Adrenal gland (tissue), 12 donors: Measurements from ENCODE around the gene MMP24OS. TPM values are rescaled to one million over a fixed set of nuclear protein-coding genes. Genes with fewer than 3 reads are reported as not detected.

Experiments
- DNase-seq, 7 donors: peaks; one replicate each; pipeline ENCODE4 v3.0.0-alpha.2; 2019 to 2020
- H3K27ac ChIP-seq, 5 donors: fragments of 200-600 bp; sonication (generic) in 4 of 5; 1 replicate in 3 of 5; 2 replicates in 2 of 5; pipeline versions ENCODE4 v1.5.1 to v1.8.0; 2016 to 2020; ENCODE audit warnings: mild to moderate bottlenecking in 1 of 5
- H3K27me3 ChIP-seq: fragments of 200-600 bp; 2 replicates; pipeline ENCODE4 v1.8.0; 2021
- H3K36me3 ChIP-seq, 2 donors: fragments of 200-600 bp; replicated peaks in 1 of 2; 1 replicate in 1 of 2; 2 replicates in 1 of 2; pipeline versions ENCODE4 v1.5.1 to v1.8.0; 2018 to 2022
- H3K4me1 ChIP-seq, 2 donors: fragments of 200-600 bp; replicated peaks in 1 of 2; 1 replicate in 1 of 2; 2 replicates in 1 of 2; pipeline versions ENCODE4 v1.5.1 to v1.8.0; 2018 to 2021
- H3K4me3 ChIP-seq, 4 donors: fragments of 200-600 bp; sonication (generic) in 3 of 4; one replicate each; pipeline ENCODE4 v1.5.1; 2016 to 2018
- H3K9me3 ChIP-seq, 3 donors: fragments of 200-600 bp; sonication (generic) in 1 of 3; replicated peaks in 1 of 3; 1 replicate in 2 of 3; 2 replicates in 1 of 3; pipeline versions ENCODE4 v1.5.1 to v1.8.0; 2016 to 2021
- CTCF ChIP-seq, 6 experiments: fragments of 450-650 bp in 4 of 6; fragments of 200-600 bp in 2 of 6; sonication (generic) in 1 of 6; IDR thresholded peaks; 1 replicate in 5 of 6; 2 replicates in 1 of 6; pipeline versions ENCODE4 v1.5.1 to v1.8.0; 2016 to 2021; ENCODE audit warnings: antibody characterized with exemption in 6 of 6, mild to moderate bottlenecking in 2 of 6, moderate library complexity in 1 of 6
- POLR2A ChIP-seq, 2 donors: fragments of 450-650 bp; IDR thresholded peaks; one replicate each; pipeline ENCODE4 v1.6.1; 2017; ENCODE audit warnings: antibody characterized with exemption in 2 of 2, mild to moderate bottlenecking in 2 of 2, moderate library complexity in 1 of 2
- WGBS, 4 donors: extraction: QIAGEN DNeasy Blood & Tissue Kit in 2 of 4; methylation state at CpG; one replicate each; pipeline versions ENCODE4 v1.1.5 to v1.1.7; 2013 to 2017; 5-methylcytosine and 5-hydroxymethylcytosine counted together
- intact Hi-C, 2 donors: fragments of 100-400 bp; cut with DNase I; formaldehyde crosslinking; loops; one replicate each; pipeline versions ENCODE4 v1.14.1 to v1.15.0; 2022 to 2023
- polyA plus RNA-seq, 3 donors: library from polyadenylated mRNA; stranded (reverse); fragments of 200-250 nt in 2 of 3; fragments of 350-450 nt in 1 of 3; fragmentation: Illumina TruSeq in 1 of 3; extraction: RNeasy Lipid Tissue Mini Kit (QIAGEN cat#74804) in 1 of 3; gene quantifications; one replicate each; pipeline ENCODE4 v1.2.3, GENCODE V29; 2013 to 2014
- total RNA-seq, 9 donors: library from RNA; depleted of rRNA in 4 of 9; stranded (reverse); fragments of >200 nt in 4 of 9; fragments of 120-200 nt in 1 of 9; fragmentation: NEBNext Ultra II Directional in 1 of 9; extraction: Animal tissue kit (Norgen Biotek cat#: 25700) in 1 of 9; gene quantifications; one replicate each; pipeline versions ENCODE4 v1.1.0 to v1.2.4, GENCODE V29; 2013 to 2023
- donor health status: healthy with polysubstance abuse.
- donor health status: Bipolar disorder and iron deficiency.
- donor health status: DM: yes; HTN: yes; CAD: no.
- donor health status: DM: no; HTN: no; CAD: no.
- donor health status: DM: no; HTN: no; CAD: no.
- donor health status: DM: yes; HTN: yes; CAD: no.

Gene MMP24OS
- total and polyA plus RNA-seq, 12 donors: 24.8 to 150 (median 84.4) TPM

- peaks cover 23 to 25% of the 10 kb centered on the region in 2 donors for H3K4me1 ChIP-seq
- no peaks in the 10 kb centered on the region for H3K27me3 ChIP-seq
- no peak for TF ChIP-seq CTCF (IDR thresholded peaks at IDR 0.05)
- TF ChIP-seq POLR2A (IDR thresholded peaks at IDR 0.05): peak in 1 of 2 donors; percentile 22
- no peak overlapping the region for H3K27ac ChIP-seq
- H3K4me3 ChIP-seq: no peak overlapping the region
- intact Hi-C loops: loop anchor here in 1 of 2 donors (10.0 kb wide), 1 partner anchor 129 kb away; the partner anchor contains the start of gene EDEM2
- H3K36me3 ChIP-seq: peaks cover 0 to 27% of the 10 kb centered on the region in 2 donors
- WGBS, 4 donors: 65 to 78% (median 74%) methylated on average over 10 to 13 of the region's 13 CpGs
- no peaks in the 10 kb centered on the region for H3K9me3 ChIP-seq
- DNase-seq: peak; percentile 67 to 97 (median 88)
These were observed 4.3 kb downstream of the MMP24OS start for GRCh38 chr20:35273449-35274171.

GRCh38 chr20:35271904-35272303 lies 6.0 kb downstream of the MMP24OS start:
- Histone ChIP-seq H3K4me1 (peaks cover 15 to 19% of the 10 kb centered on the region in 2 donors), H3K36me3 (peaks cover 0 to 34% of the 10 kb centered on the region in 2 donors), H3K27ac (no peak overlapping the region), H3K9me3 (no peaks in the 10 kb centered on the region), H3K27me3 (no peaks in the 10 kb centered on the region), H3K4me3 (no peak overlapping the region)
- intact Hi-C loops: loop anchor here in 1 of 2 donors (10.0 kb wide), 1 partner anchor 127 kb away; the partner anchor contains the start of gene EDEM2
- WGBS, 4 donors: 68 to 71% (median 70%) methylated on average over 6 to 7 of the region's 7 CpGs
- no peak for DNase-seq
- TF ChIP-seq POLR2A (IDR thresholded peaks at IDR 0.05): no peak
- TF ChIP-seq CTCF (IDR thresholded peaks at IDR 0.05): no peak

- 83 to 94% (median 91%) methylated on average over 6 to 20 of the region's 20 CpGs for WGBS, 4 donors
- Histone ChIP-seq H3K4me1 (peaks cover 8 to 13% of the 10 kb centered on the region in 2 donors), H3K36me3 (peaks cover 0 to 34% of the 10 kb centered on the region in 2 donors), H3K9me3 (no peaks in the 10 kb centered on the region), H3K27me3 (no peaks in the 10 kb centered on the region), H3K27ac (no peak overlapping the region), H3K4me3 (no peak overlapping the region)
- DNase-seq: no peak
- no peak for TF ChIP-seq POLR2A (IDR thresholded peaks at IDR 0.05)
- TF ChIP-seq CTCF (IDR thresholded peaks at IDR 0.05): no peak
- intact Hi-C loops: loop anchor here in 1 of 2 donors (10.0 kb wide), 1 partner anchor 126 kb away; the partner anchor contains the start of gene EDEM2
These were observed 6.6 kb downstream of the MMP24OS start for GRCh38 chr20:35271073-35271882.
